Cardiac fibroblast (primary cell): ENCODE measurements around the gene PRR33.

Experiments used
- DNase-seq, 2 donors: peaks; one replicate each; pipeline versions ENCODE4 v3.0.0 to v3.0.0-alpha.2; 2010; ENCODE audit warnings: low read depth in 2 of 2
- H3K4me3 ChIP-seq, 2 donors: replicated peaks in 1 of 2; 1 replicate in 1 of 2; 2 replicates in 1 of 2; pipeline ENCODE4 v1.5.1; 2011; ENCODE audit warnings: low read depth in 2 of 2, low read length in 2 of 2, mild to moderate bottlenecking in 2 of 2, moderate library complexity in 1 of 2
- TF ChIP-seq, protein P1 (sequence below): IDR thresholded peaks from one replicate; pipeline ENCODE4 v1.5.1; 2011; ENCODE audit warnings: low read depth, mild to moderate bottlenecking, low read length, inconsistent platforms

Gene PRR33

DNA sequence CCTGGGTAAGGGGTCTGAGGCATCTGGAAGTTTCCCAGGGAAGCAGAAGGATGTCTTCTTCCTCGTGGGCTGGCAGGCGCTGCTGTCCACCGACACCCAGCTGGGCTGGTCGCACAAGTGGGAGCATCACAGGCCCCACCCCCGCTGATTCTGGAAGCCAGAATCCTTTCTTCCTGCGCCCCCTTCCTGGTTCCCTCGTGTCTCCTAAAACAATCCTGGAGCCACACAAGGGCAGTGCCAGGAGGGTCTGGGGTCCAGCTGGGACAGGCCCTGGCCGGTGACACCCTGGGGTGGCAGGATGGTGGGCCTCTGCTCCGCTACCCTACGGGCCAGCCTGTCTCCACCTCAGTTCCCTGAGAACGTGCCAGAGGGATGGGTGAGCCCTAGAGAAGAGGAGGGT lies 34.6 kb downstream of the PRR33 start:
- no peak overlapping the region for H3K4me3 ChIP-seq
- TF ChIP-seq, protein P1, sequence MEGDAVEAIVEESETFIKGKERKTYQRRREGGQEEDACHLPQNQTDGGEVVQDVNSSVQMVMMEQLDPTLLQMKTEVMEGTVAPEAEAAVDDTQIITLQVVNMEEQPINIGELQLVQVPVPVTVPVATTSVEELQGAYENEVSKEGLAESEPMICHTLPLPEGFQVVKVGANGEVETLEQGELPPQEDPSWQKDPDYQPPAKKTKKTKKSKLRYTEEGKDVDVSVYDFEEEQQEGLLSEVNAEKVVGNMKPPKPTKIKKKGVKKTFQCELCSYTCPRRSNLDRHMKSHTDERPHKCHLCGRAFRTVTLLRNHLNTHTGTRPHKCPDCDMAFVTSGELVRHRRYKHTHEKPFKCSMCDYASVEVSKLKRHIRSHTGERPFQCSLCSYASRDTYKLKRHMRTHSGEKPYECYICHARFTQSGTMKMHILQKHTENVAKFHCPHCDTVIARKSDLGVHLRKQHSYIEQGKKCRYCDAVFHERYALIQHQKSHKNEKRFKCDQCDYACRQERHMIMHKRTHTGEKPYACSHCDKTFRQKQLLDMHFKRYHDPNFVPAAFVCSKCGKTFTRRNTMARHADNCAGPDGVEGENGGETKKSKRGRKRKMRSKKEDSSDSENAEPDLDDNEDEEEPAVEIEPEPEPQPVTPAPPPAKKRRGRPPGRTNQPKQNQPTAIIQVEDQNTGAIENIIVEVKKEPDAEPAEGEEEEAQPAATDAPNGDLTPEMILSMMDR: no peak
- DNase-seq: no peak

DNA sequence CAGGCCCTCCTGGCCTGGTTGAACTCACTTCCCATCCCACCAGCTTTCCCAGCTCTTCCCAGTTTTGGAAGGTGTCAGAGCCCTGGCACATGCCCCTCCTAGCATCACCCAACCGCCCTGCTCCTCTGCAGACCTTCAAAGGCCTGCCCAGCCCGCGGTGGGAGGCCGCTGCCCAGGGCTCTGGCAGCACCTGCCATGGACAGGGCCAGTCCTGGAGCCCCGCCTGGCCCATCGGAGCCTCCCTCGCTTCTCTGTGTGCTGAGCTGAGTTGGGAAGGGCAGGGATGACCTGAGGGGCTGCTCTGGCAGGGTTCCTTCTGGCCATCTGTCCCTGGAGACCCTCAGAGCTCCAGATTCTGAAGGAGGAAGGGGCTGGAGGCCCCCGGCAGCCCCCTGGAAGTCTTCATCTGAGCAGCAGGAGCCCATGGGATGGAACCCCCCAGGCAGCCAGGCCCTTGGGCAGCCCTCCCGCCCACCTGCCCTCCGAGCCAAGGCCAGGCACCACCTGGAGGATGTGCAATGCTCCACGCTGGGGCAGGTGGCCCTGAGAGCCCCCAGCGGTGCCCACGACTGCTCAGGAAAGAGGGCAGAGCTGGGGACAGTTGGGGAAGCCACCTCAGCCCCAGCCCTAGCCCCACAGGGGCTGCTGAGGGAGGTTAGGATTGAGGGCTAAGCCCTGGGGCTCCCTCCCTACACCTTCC lies 35.2 kb downstream of the PRR33 start:
- TF ChIP-seq, protein P1: no peak
- H3K4me3 ChIP-seq: no peak overlapping the region
- no peak for DNase-seq

DNA sequence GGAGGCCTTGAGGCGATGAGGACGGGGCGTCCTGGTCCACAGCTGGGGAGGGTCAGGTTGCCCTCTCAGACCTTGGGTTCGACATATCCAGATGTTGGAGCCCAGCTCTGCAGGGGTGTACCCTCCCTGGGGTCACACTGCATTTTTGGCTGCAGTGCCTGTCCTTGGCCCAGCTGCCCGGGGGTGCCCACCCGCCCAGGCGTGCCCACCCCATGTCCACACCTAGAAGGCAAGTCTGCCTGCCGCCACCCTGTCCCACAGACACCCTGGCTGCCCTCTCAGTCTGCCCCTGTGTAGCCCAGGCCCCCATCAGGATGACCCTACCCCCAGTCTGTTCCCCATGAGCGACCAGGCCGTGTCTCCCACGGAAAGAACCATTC lies 35.8 kb downstream of the PRR33 start:
- no peak for DNase-seq
- H3K4me3 ChIP-seq: no peak overlapping the region
- TF ChIP-seq, protein P1: no peak

DNA sequence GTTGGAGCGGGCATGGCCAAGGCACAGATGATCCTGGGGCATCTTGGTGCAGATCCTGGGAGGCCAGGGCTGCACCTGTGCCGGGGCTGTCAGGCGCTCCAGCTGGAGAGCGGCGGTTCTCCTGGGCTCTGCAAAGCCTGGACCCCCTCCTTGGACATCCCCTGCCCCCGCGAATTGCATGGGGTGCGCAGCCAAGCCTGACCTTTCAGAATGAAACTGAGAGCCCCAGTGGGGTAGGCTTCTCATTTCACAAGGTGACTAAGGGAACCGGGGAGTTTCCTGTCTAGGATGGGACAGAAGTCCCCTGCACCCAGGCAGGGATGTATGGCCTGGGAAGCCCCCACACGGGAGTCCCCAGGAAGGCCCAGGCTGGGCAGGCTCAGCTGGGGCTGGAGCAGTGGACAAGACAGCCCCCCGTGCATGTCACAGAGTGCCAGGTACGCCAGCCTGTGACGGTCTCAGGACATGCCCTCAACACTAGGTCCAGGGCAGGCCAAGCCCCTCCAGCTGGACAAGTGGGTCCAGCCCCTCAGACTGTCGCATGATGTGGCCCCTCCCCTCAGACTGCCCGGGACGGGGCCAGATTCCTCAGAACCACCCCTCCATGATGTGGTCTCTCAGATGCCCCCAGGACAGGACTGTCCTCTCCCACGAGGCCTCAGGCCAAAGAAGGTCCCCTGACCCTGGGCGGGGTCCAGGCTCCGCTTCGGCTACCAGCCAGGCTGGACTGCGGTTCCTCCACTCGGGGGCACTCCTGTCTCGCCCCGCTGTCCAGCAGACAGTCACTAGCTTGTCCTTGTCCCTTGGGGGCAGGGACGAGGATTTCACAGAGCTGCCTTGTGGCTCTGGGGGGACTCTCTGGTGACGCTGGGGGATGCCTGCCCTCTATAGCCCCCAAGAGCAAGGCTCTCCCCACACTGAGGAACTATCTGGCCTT lies 36.5 kb downstream of the PRR33 start:
- H3K4me3 ChIP-seq: no peak overlapping the region
- no peak for DNase-seq
- TF ChIP-seq, protein P1: no peak

DNA sequence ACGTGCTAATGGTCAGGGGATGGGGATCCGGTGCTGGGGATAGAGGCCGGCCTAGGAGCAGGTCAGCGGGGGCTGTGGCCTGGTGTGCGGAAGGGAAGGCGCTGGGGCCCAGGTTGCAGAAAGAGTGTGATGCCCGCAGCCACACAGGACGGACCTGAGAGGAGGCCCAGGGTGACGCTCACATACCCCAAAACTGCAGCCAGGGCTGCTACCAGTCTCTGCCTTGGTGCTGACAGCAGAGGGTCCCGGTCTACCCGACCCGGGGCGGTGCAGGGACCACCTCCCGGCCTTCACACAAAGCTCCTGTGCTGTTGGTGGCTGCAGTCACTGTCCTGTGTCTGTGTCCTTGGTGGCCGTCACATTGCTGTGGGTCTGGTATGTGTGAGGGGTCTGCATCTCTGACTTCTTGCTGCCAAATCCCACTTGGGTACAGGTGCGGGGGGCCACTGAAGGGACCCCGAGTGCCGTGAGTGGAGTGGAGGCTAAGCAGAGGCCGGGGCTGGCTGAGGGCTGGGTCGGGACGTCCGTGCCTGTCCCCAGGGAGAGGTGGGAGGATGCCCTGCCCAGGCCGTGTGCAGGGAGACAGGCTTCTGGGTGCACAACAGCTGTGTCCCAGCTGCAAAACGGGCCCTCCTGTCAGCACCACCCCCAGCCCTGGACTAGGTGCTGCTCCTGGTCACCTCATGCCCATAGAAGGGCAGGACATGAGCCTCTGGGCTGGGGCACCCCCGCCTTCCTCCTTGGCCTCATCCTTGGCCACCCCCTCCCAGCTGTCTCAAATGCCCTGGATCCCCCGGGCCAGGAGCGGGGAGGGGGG lies 37.4 kb downstream of the PRR33 start:
- H3K4me3 ChIP-seq: no peak overlapping the region
- DNase-seq: no peak
- TF ChIP-seq, protein P1: no peak

DNA sequence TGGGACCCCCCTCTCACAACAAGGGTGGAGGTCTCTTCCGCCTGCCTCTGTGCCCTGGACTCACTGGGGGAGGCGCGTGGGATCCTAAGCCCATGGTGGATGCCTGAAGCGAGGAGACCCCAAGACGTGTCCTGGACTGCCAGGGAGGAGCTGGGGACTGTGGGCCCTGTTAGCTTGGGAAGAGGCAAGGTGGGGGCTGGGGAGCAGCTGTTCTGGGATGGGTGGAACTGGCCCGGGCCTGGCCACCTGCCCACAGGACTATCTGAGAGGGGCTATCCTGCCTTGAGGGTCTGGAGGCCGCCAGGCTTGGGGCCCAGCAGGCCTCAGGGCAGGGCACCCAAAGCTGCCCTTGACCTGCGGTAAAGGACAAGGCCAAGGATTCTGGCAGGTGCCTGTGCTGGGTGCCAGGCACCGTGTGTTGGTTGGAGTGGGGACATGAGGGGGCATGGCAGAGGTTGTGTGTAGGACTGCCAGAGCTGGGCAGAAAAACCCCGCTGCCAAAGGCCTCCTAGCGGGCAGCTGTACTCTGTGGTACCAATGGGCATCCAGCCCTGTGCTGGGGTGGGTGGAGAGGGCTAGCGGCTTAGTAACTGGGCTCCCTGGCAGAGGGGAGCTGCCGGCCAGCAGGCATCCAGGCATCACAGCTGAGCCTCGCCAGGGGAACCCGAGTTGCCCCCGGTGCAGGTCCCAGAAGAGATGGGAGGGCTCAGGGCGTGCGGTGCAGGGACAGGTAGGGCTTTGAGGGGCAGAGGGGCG lies 38.1 kb downstream of the PRR33 start:
- DNase-seq: no peak
- no peak overlapping the region for H3K4me3 ChIP-seq
- TF ChIP-seq, protein P1: no peak
